Activated B cell treated with CpG ODN at 0.5 μM for 24 hours (primary cell): Measurements from ENCODE around the gene ITM2B. TPM values are rescaled to one million over a fixed set of nuclear protein-coding genes. Genes with fewer than 3 reads are reported as not detected.
A peak's percentile ranks its signal among the peaks of the same experiment; 100 is the strongest.

Experiments used
- ATAC-seq: fragments of 200-7000 bp; cut with Tn5 transposase; one replicate; pipeline ENCODE4 v1.10.0; 2021; ENCODE audit warnings: low read depth, mild to moderate bottlenecking, moderate library complexity
- CTCF ChIA-PET: fragments of 350-600 bp; sonication (Branson Sonifier 250); formaldehyde crosslinking; loops from one replicate; lab custom pipeline; 2021; ENCODE audit warnings: antibody characterized with exemption; lab: Charles Lee
- POLR2A ChIA-PET: fragments of 350-600 bp; sonication (Branson Sonifier 250); formaldehyde crosslinking; loops from one replicate; lab custom pipeline; 2021; ENCODE audit warnings: antibody characterized with exemption; lab: Charles Lee
- DNase-seq: peaks from one replicate; pipeline ENCODE4 v3.0.0; 2022
- H3K27ac Mint-ChIP-seq: one replicate; pipeline ENCODE4 v1.8.0; 2020; ENCODE audit warnings: mixed read lengths
- H3K27me3 Mint-ChIP-seq: one replicate; pipeline ENCODE4 v1.8.0; 2021; ENCODE audit warnings: mixed read lengths
- H3K36me3 Mint-ChIP-seq: one replicate; pipeline ENCODE4 v1.8.0; 2021; ENCODE audit warnings: low read depth, mixed read lengths
- H3K4me1 Mint-ChIP-seq: one replicate; pipeline ENCODE4 v1.8.0; 2021; ENCODE audit warnings: mixed read lengths
- H3K4me3 Mint-ChIP-seq: one replicate; pipeline ENCODE4 v1.8.0; 2020; ENCODE audit warnings: mild to moderate bottlenecking, mixed read lengths
- H3K9me3 Mint-ChIP-seq: one replicate; pipeline ENCODE4 v1.8.0; 2020; ENCODE audit warnings: mixed read lengths
- CTCF ChIP-seq: fragments of 200-600 bp; IDR thresholded peaks from one replicate; pipeline ENCODE4 v1.8.0; 2022; ENCODE audit warnings: antibody characterized with exemption, mild to moderate bottlenecking
- intact Hi-C: fragments of 100-400 bp; cut with micrococcal nuclease; formaldehyde crosslinking; loops from one replicate; pipeline ENCODE4 v1.15.1; 2024
- total RNA-seq: library from RNA; stranded (reverse); gene quantifications from 2 replicates; pipeline ENCODE4 v1.2.3, GENCODE V29; 2022

The ITM2B gene
- total RNA-seq, 1 donor from 2014 or later, result 102 TPM

- Mint-ChIP-seq H3K4me3 (no peak overlapping the region), H3K27me3 (peaks cover 3% of the 10 kb centered on the region), H3K9me3 (no peaks in the 10 kb centered on the region), H3K27ac (peak overlapping the region; percentile 18), H3K4me1 (peaks cover 47% of the 10 kb centered on the region), H3K36me3 (no peaks in the 10 kb centered on the region)
- ChIA-PET CTCF (no interaction called here), POLR2A (interaction anchor here (1.0 kb wide), 1 partner anchor 13 kb away, joined by 4 read pairs; no protein-coding TSS in a partner anchor)
- TF ChIP-seq CTCF, result no peak
- ATAC-seq (no peak), DNase-seq (no peak)
- intact Hi-C loops, result no loop called here
These were observed 44.9 kb upstream of the ITM2B start for GRCh38 chr13:48188131-48188530.

- ATAC-seq, result no peak
- POLR2A ChIA-PET, result interaction anchor here (1.0 kb wide), 1 partner anchor 14 kb away, joined by 4 read pairs; no protein-coding TSS in a partner anchor
- DNase-seq, result no peak
- TF ChIP-seq CTCF, result no peak
- peaks cover 52% of the 10 kb centered on the region for H3K4me1 Mint-ChIP-seq
- H3K27me3 Mint-ChIP-seq, result peaks cover 3% of the 10 kb centered on the region
- CTCF ChIA-PET, result no interaction called here
- no peak overlapping the region for H3K27ac Mint-ChIP-seq
- no peak overlapping the region for H3K4me3 Mint-ChIP-seq
- intact Hi-C loops, result no loop called here
- no peaks in the 10 kb centered on the region for H3K9me3 Mint-ChIP-seq
- H3K36me3 Mint-ChIP-seq, result no peaks in the 10 kb centered on the region
These were observed 44.4 kb upstream of the ITM2B start for GRCh38 chr13:48188601-48189000.

GRCh38 chr13:48189171-48189570, 43.8 kb upstream of the ITM2B start:
- H3K36me3 Mint-ChIP-seq, result no peaks in the 10 kb centered on the region
- no peak for TF ChIP-seq CTCF
- H3K9me3 Mint-ChIP-seq, result no peaks in the 10 kb centered on the region
- ATAC-seq (no peak), DNase-seq (no peak)
- ChIA-PET CTCF (no interaction called here), POLR2A (interaction anchor here (1.0 kb wide), 1 partner anchor 14 kb away, joined by 4 read pairs; no protein-coding TSS in a partner anchor)
- peaks cover 53% of the 10 kb centered on the region for H3K4me1 Mint-ChIP-seq
- H3K27me3 Mint-ChIP-seq, result peaks cover 3% of the 10 kb centered on the region
- H3K4me3 Mint-ChIP-seq, result no peak overlapping the region
- no peak overlapping the region for H3K27ac Mint-ChIP-seq
- intact Hi-C loops, result no loop called here

- H3K9me3 Mint-ChIP-seq, result no peaks in the 10 kb centered on the region
- intact Hi-C loops, result loop anchor here (5.0 kb wide), 1 partner anchor 300 kb away; no protein-coding TSS in a partner anchor
- CTCF ChIA-PET, result no interaction called here
- H3K36me3 Mint-ChIP-seq, result no peaks in the 10 kb centered on the region
- POLR2A ChIA-PET, result no interaction called here
- H3K27me3 Mint-ChIP-seq, result peaks cover 4% of the 10 kb centered on the region
- H3K4me3 Mint-ChIP-seq, result no peak overlapping the region
- no peak for TF ChIP-seq CTCF
- H3K27ac Mint-ChIP-seq, result no peak overlapping the region
- ATAC-seq (no peak), DNase-seq (no peak)
- H3K4me1 Mint-ChIP-seq, result peaks cover 37% of the 10 kb centered on the region
These were observed 40.5 kb upstream of the ITM2B start for GRCh38 chr13:48192411-48192935.

GRCh38 chr13:48194379-48194754, 38.6 kb upstream of the ITM2B start:
- Mint-ChIP-seq H3K4me1 (peaks cover 26% of the 10 kb centered on the region), H3K9me3 (no peaks in the 10 kb centered on the region), H3K4me3 (peak overlapping the region; percentile 60), H3K36me3 (no peaks in the 10 kb centered on the region), H3K27ac (peak overlapping the region; percentile 82), H3K27me3 (peaks cover 4% of the 10 kb centered on the region)
- ChIA-PET CTCF (interaction anchor here (1.0 kb wide), 3 partner anchors 10 to 39 kb away, joined by 3 to 5 read pairs (median 3); partner anchors contain the start of gene ITM2B), POLR2A (interaction anchor here (0.6 to 2.4 kb wide), 13 partner anchors 8 to 384 kb away, joined by 3 to 13 read pairs (median 5); partner anchors contain the start of genes ITM2B and RB1)
- ATAC-seq, result peak; percentile 98
- DNase-seq, result no peak
- no peak for TF ChIP-seq CTCF
- intact Hi-C loops, result loop anchor here (1.0 to 5.0 kb wide), 7 partner anchors 10 to 385 kb away; partner anchors contain the start of gene ITM2B
